ENCODE measurements around the gene KCNJ9. TPM values are rescaled to one million over a fixed set of nuclear protein-coding genes. Genes with fewer than 3 reads are reported as not detected.

KCNJ9 gene
- total and polyA plus RNA-seq, 3 donors from 2014 or later: 0.37 to 0.68 (median 0.55) TPM

- TF ChIP-seq POLR2A (IDR thresholded peaks at IDR 0.05) (no peak), CTCF (IDR thresholded peaks at IDR 0.05) (no peak)
- Histone ChIP-seq H3K27me3 (no peaks in the 10 kb centered on the region), H3K4me1 (peaks cover 4% of the 10 kb centered on the region), H3K4me3 (peak within 1 kb of the TSS; percentile 38 to 50), H3K36me3 (ENCODE audit: low read depth, missing control alignments) (no peaks in the 10 kb centered on the region), H3K9me3 (no peaks in the 10 kb centered on the region), H3K27ac (no peak within 1 kb of the TSS)
- intact Hi-C loops (cut with DNase I; ENCODE audit: low total_unique reads): no loop called here
- 16 to 22% methylated on average over 9 to 31 of the region's 32 CpGs for WGBS, 2 donors
- no peak for DNase-seq
Observed at GRCh38 chr1:160069460-160070231, 11.7 kb upstream of the KCNJ9 start, which contains the start of gene KCNJ10. TSS of gene KCNJ10 (minus strand) at chr1:160070160. CDS start at chr1:160042532, 27,628 bp downstream.

- peaks cover 4% of the 10 kb centered on the region for H3K4me1 ChIP-seq
- intact Hi-C loops (cut with DNase I; ENCODE audit: low total_unique reads): no loop called here
- WGBS, 2 donors: 1 to 2% methylated on average over 38 to 39 of the region's 46 CpGs
- peak overlapping the region; percentile 38 to 50 for H3K4me3 ChIP-seq
- peak; percentile 84 for DNase-seq
- H3K36me3 ChIP-seq (ENCODE audit: low read depth, missing control alignments): no peaks in the 10 kb centered on the region
- no peak overlapping the region for H3K27ac ChIP-seq
- H3K9me3 ChIP-seq: no peaks in the 10 kb centered on the region
- no peaks in the 10 kb centered on the region for H3K27me3 ChIP-seq
- no peak for TF ChIP-seq CTCF (IDR thresholded peaks at IDR 0.05)
- no peak for TF ChIP-seq POLR2A (IDR thresholded peaks at IDR 0.05)
Observed at GRCh38 chr1:160070243-160071163, 10.8 kb upstream of the KCNJ9 start.

- Histone ChIP-seq H3K9me3 (no peaks in the 10 kb centered on the region), H3K4me3 (no peak overlapping the region), H3K27ac (no peak overlapping the region), H3K4me1 (peaks cover 4% of the 10 kb centered on the region), H3K27me3 (no peaks in the 10 kb centered on the region), H3K36me3 (ENCODE audit: low read depth, missing control alignments) (no peaks in the 10 kb centered on the region)
- TF ChIP-seq POLR2A (IDR thresholded peaks at IDR 0.05) (no peak), CTCF (IDR thresholded peaks at IDR 0.05) (no peak)
- intact Hi-C loops (cut with DNase I; ENCODE audit: low total_unique reads): no loop called here
- DNase-seq: no peak
- WGBS, 2 donors: 83 to 85% methylated on average over 5 of the region's 5 CpGs
Observed at GRCh38 chr1:160071289-160071688, 10.0 kb upstream of the KCNJ9 start.

- intact Hi-C loops (cut with DNase I; ENCODE audit: low total_unique reads): no loop called here
- Histone ChIP-seq H3K27ac (no peak overlapping the region), H3K4me3 (no peak overlapping the region), H3K36me3 (ENCODE audit: low read depth, missing control alignments) (no peaks in the 10 kb centered on the region), H3K27me3 (no peaks in the 10 kb centered on the region), H3K4me1 (peaks cover 4% of the 10 kb centered on the region), H3K9me3 (no peaks in the 10 kb centered on the region)
- DNase-seq: no peak
- TF ChIP-seq CTCF (IDR thresholded peaks at IDR 0.05) (no peak), POLR2A (IDR thresholded peaks at IDR 0.05) (no peak)
- 75 to 80% methylated on average over 4 of the region's 4 CpGs for WGBS, 2 donors
Observed at GRCh38 chr1:160074865-160075264, 6.5 kb upstream of the KCNJ9 start.
